Measurements from ENCODE around the gene LURAP1L.

GRCh38 chr9:12748954-12749353 lies 25.9 kb upstream of the LURAP1L start:
- TF ChIP-seq CTCF (IDR thresholded peaks at IDR 0.05) (no peak), POLR2A (IDR thresholded peaks at IDR 0.05) (no peak)

Data from heart left ventricle (tissue), 13 donors.